ENCODE results near the gene RBMS3.
A peak's percentile ranks its signal among the peaks of the same experiment; 100 is the strongest.
"Not testable (repeated sequence)": the region's sequence is repeated elsewhere in the genome, so short reads cannot be mapped to it uniquely, and the experiment has no call there.

RBMS3 gene

DNA sequence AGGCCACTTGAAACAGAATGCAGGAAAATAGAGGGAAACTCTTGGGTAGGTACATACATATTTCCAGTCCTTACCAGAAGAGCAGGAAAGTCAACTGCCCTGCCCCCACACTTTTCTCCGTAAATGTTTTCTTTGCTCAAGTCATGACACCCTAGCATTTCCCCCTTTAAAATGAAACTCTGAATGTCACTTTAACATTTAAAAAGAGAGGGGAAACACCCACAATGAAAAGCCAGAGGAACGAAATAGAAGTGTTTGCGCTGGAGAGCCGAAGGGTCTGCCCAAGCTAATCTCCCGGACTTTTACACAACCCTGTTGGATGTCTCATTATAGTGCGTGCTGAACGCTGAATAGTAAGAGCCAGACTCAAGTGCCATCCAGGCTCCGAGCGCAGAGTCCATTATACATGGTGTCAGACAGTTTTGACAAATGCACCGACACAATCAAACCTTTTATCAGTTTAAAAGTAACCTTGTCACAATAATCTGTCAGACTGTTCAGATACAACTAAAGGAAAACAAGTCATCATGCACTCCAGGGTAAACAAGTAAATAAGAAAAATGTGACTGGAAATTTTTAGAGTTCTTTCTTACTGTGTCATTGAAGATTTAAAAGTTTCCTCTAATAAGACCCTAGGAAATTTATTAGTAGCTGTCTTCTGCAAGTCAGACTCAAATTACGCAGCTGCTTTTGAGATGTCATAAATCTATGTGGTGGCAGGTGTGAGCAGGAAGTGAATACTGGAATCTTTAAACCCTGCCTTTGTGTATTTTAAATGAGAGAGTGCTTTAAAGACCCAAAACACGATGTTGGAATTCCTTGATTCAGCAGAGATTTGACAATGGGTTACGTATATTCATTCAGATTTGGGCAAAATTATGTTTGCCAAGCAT, 159.8 kb downstream of the RBMS3 start:
- peak; percentile 50 for DNase-seq

DNA sequence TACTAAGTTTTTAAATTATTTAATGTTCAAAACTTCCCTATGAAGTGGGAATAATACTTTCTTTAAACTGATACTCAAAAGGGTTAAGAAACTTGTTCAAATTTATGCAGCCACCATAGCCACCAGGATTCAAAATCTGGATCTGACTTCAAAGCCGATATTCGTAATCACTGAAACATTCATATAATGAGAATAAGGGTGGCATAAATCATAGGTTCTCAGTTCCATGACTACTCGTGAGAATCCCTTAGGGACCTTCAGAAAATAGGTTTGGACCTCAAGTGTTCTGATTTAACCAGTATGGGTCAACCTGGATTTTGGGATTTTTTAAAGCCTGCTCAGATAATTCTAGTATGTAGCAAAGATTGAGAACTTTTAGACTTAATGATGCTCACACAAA, 160.6 kb downstream of the RBMS3 start:
- DNase-seq: no peak

DNA sequence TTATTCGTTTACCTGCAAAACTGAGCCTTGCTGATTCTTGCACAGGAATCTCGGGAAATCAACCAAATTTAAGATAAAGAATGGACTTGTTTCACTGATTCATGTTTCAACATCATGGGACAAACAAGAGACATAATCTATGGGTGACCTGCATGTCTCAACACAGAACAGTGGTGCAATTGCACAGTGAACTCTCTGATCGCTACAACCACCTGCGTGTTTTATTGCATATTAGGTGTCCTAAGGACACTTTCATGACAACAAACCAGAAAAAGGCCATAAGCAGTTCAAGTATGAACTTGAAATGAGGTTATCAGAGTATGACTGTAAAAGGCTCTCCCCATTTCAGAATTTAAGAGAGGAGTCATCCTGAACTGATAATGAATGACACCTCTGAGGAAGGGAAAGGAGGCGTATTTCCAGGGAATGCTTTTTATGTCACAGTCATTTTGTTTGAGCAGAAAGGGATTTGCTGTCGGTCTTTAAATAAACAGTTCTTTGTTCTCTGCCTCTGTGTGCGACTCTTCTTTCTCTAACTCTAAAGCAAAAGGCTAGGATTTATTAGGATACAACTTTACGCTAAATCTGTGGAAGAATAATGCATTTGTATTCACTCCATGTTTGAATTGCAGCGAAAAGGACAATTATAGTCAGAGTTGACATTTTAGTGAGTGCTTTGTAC, 167.2 kb downstream of the RBMS3 start:
- no peak for DNase-seq

DNA sequence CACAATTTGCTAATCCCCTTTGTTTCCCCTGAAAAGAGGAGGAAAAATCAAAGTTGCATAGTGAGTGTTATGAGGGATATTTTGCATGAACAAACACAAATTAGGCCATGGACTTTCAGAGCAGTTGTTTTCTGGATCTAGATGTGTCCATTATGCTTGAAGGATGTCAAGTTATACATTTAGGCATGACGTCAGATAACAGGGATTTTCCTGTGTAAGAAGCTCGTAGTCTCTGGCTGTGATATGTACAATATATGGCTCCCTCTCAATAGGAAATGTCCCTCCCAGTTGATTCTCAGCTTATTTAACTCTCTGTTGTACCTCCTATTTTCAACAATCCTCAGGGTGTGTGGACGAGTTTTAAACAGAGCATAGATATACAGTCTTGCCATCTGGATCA, 171.0 kb downstream of the RBMS3 start:
- DNase-seq: no peak

DNA sequence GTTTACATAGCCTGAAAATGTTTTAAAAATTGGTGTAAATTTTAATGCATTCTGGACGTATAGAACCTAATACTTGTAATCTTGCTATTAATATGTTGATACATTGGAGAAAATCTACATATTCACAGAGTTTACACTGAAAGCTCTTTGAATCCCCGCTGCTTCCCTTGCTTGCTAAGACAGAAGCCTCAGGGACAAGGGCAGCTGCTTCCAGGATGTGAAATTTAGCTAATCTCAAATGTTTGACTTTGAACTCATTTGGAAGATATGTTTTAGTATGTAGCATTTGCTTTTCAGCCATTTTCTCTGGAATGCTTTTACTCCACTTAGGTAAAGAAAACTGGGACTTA, 172.0 kb downstream of the RBMS3 start:
- DNase-seq: no peak

DNA sequence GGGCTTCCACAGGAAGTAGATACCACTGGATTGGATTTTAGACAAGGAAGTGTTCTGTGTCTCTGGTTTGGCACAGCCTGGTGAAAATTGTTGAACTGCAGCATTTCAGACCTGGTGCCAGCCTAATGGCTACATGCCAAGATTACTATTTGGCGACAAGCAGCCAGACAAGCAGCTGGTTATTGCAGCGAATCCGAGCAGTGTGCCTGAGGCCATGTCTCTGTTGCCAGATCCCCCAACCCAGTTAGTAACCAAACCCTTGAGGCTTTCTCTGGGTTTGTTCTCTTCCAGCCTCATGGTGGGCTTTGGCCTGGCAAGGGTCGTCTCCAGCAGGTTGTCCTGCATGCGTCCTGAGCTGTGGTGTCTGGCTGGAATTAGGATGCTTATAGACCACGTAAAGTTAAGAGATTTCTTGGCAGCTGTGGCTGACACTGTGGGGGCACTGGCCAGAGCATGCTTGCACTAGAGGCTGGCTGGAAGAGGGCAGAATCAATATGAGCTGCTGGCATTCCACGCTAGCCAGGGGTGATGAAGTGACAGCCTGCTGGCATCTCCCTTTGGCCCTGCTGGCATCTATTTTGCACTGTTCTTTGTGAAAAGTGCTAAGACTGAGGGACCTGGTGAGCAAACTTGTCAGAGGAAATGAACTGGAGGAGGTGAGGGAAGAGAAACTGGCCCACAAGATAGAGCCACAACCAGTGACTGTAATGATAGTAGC, 172.6 kb downstream of the RBMS3 start:
- peak; percentile 72 for DNase-seq

DNA sequence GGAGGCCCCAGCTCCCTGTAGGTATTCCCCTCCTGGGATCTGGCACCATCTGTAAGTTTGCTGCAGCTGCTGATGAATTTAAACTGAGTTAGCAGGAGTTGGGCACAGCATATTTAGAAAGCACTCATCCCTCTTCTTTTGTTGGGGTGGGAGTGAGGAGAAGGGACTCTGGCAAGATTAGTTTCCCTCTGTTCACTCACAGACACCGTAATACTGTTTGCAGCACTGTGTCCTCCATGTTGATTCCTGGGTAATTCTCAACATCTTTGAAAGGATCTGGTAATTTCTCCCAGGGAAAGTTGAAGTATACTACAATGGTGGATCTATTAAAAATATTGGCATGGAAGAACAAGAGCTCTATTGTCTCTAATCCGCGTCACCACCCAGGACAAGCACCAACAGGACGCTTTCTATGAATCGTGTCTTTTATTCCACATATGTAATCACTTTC, 173.3 kb downstream of the RBMS3 start:
- DNase-seq: no peak

DNA sequence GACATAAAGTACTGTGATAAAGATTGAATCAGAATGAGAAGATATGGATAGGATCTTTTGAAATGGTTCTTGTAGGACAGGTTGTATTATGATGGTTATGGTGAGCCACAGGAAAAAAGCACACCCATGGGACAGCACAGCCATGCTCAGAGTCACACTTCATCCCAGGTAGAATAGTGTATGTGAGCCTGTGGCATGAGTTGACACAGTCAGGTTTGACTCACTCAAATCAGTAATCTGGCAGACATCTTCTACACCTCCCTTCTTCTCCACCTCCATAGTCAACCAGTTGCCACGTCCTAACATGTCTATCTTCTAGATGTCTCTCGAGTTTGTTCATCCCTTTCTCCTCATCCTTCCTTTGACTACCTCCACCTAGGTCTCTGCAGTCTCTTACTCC, 176.0 kb downstream of the RBMS3 start:
- DNase-seq: no peak

DNA sequence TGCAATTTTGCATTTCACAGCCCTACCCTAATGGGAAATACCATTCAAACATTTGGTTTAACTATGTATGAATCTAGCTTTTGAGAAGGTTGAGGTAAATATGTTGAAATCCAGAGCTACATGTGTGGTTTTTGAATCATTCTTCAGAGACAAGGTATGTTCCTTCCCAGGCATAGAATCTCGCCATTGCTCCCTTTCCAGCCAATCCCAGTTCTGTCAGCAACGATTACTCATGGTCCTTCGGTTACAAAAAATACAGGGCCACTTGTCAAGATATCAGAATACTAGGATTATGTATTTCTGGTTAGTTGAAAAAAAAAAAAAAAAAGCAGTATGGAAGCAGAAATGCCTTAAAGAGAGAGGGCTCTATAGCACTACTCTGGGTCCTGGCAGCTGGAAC, 182.4 kb downstream of the RBMS3 start:
- no peak for DNase-seq

DNA sequence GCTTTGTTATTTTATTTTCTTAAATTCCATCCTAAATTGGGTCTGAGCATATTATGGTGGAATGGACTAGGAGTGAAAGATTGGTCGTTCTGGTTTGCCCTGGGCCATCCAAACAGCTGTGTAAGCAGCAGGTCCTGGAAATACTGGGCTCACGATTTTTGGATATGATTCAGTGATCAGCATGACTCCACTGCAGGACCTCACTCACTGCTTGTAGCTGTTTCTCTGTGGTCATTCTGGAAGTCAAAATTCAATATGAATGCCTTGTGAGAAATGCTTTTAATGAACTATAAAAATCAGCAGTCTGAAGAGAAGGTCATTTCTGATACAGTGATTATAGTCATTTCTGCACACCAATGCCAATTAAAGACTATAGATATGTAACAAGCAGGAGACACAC, 185.0 kb downstream of the RBMS3 start:
- no peak for DNase-seq

DNA sequence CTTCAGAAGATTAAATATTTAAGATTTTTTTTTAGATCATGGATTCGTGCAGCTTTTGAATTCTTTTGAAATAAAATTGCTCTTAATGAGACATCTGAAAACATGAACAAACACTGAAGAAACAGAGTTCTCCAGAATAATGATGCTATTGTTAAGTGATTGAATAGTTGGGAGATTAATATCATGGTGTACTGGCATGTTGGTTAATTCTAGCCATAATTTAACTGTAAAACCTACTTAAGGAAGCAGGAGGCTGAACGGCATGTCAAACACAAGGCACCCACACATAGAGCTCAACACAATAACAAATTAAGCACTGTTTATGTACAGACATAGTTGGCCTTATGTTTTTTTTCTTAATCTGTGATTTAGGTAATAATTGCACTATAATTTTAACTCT, 185.6 kb downstream of the RBMS3 start:
- no peak for DNase-seq

DNA sequence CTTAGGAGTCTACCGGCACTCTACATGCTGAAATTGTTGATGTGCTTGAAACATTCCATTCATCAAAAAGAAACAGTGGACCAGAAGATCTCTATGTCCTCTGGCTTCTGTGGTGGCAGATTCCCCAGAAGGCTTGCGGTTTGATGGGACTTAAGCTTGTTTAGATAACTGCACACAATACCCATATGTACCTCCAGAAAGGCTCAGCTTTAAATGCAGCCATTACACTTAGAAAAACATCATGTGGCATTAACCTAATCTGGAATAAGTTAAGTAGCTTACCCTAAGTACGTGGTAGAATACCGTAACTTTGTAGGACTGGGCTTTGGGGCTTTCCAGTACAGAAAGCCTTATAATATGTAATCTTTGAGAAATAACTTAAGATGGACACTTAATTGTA, 187.3 kb downstream of the RBMS3 start:
- DNase-seq: no peak

DNA sequence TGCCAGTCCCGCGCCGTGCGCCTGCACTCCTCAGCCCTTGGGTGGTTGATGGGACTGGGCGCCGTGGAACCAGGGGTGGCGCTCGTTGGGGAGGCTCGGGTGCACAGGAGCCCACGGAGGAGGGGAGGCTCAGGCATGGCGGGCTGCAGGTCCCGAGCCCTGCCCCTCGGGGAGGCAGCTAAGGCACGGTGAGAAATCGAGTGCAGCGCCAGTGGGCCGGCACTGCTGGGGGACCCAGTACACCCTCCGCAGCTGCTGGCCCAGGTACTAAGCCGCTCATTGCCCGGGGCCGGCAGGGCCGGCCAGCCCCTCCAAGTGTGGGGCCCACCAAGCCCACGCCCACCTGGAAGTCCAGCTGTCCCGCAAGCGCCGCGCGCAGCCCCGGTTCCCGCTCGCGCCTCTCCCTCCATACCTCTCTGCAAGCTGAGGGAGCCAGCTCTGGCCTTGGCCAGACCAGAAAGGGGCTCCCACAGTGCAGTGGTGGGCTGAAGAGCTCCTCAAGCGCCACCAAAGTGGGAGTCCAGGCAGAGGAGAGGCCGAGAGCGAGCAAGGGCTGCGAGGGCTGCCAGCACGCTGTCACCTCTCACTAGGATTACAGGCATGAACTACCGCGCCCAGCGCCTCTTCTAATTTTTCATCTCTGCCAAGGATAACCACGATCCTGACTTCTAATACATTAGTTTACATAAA, 192.8 kb downstream of the RBMS3 start:
- not testable (repeated sequence) for DNase-seq

DNA sequence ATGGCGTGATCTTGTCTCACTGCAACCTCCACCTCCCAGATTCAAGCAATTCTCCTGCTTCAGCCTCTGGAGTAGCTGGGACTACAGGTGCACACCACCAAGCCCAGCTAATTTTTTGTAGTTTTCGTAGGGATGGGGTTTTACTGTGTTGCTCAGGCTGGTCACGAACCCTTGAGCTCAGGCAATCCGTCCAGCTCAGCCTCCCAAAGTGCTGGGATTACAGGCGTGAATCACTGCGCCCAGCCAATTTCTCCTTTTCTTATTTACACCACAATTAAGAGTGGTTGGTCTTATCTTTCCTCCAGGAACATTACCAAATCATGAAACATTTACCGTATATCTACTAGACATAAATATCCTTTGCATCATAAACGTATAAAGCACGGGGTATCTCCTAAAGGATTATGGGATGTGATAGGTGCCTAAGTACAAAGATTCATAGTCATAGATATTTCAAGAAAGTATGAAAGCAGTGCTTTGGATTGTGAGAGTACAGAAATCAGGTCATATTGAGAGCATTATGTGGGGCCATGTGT, 194.5 kb downstream of the RBMS3 start:
- no peak for DNase-seq

DNA sequence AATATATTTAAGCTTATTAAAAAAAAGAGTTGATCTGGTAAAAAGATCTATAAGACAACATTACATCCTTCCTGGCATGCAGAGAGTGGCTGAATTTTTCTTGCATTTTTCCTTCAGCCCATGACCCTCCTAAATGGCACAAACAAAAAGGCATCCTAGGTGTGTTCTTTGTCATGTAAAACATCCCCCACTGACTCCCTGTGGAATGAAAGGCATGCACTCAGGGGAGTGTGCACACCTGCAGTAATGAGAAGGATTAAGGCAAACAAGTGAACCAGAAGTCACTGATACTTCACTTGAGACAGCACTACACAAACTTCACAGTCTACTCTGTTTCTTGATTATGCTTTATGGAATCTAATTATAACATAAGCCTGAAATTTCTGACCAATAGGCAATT, 195.0 kb downstream of the RBMS3 start:
- DNase-seq: no peak

DNA sequence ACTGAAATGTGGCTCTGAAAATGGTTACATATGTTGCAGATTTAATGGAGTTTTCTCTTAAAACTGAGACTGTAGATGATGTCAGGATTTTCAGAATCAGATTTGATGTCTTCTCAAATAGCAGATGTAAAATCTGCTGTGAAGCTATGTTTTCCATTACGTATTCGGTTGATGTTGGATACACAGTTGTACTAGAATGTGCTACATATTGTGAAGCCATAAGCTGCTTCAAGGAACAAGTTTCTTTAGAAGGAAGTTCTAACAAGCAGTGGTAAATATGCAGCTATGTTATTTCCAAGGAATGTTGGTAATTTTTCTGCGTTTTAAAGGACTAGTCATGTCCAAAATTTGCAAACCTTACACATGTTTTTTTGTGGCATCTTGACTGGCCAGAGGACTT, 197.7 kb downstream of the RBMS3 start:
- no peak for DNase-seq

DNA sequence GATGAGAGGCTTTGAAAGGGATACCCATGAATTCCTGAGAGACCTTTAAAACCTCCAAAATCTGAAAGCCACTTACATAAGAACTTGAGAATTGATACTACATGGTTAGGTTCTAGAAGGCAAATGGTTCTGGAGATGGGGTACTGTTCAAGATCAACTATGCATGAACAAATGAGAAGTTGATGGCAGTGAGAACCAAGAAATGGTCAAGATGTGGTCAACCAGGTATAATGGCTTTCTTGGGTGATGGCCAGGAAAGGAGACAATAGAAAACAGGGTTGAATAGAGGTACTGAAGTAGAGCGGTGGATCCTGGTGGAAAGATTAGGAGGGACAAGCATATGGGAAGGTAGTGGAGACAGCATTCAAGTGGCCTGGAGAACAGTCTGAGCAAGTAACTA, 200.4 kb downstream of the RBMS3 start:
- peak; percentile 42 for DNase-seq

DNA sequence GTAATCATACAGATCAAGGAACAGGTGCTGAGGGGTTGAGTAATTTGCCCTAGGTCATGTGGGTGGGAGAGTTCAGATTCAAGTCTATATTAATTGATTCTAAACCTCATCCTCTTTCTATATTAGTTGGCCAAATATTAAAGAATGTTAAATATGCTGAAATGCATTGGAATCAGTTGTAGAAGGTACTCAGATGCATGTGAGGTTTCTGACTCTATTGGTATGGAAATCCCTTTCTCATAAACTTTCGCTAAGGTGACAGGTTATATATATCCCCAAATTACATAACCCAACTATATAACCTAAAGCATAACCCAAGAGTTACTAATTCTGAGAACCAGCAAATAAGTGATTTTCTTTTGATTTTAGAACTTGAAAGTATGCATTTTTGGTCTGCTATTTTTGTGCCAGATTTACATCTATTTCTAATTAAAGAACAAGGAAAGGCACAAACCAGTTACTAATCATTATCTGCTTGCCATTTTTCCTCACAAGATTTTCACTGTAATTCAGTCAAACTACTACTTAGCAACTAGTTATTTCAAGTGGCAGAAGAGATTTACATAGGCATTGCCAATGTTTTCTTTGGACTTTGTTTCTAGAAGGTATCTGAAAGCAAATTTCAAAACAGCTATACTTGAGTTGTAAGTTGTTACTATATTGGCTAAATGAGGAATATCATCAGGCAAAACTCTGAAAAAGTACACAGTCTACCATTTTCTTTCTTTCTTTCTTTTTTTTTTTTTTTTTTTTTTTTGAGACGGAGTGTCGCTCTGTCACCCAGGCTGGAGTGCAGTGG, 201.3 kb downstream of the RBMS3 start:
- no peak for DNase-seq

DNA sequence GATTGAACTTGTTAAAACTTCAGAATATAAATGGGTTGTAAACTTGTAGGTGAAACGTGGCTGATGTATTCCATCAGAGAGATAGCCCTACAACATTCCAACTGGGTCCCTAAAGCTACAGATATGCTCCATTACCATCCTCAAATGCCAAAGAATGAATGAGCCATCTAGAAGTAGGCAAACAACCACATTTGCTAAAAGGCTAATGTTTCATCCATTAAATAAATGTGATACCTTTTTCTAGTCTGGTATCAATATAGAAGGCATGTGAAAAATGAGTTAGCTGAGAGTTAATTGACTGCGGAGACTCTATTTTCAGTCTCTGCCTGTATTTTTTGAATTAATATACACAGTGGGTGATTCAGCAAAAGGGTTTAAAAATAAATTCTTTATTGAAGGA, 203.8 kb downstream of the RBMS3 start:
- peak; percentile 34 for DNase-seq

DNA sequence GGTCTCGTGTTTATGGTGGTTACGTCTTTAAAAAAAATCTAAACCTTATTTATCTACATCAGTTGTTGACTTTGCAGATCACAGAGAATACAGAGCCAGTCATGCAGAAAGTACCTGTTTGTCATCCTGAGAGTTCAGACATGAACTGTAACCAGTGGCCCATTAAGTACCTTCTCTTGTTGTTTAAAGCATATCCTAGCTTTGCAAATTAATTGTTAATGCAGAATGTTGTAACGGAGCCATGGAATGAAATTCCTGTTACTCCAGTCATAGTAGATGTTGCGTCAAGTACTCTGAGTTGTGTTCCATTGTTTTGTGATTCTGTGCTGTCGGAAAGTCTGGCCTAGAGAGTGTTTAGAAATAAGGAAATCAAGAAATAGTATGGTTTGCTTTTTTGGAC, 205.2 kb downstream of the RBMS3 start:
- peak; percentile 64 for DNase-seq

DNA sequence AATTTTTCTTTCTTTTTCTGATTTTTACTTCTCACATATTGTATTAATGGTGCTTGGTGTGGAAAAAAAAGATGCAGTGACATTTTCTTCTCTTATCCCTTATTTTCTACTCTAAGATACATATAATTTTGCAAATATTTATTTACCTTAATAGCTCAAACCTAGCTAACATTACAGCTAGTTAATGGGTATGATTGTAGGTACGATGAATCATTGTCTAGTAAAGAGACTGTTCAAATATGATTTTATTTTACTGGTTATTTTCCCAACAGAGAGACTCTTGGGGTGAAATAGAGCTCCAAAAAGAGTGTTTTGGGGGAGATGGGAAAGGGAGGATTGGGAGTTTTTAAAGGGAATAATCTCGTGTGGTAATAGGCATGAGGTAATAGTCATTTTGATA, 206.0 kb downstream of the RBMS3 start:
- no peak for DNase-seq

DNA sequence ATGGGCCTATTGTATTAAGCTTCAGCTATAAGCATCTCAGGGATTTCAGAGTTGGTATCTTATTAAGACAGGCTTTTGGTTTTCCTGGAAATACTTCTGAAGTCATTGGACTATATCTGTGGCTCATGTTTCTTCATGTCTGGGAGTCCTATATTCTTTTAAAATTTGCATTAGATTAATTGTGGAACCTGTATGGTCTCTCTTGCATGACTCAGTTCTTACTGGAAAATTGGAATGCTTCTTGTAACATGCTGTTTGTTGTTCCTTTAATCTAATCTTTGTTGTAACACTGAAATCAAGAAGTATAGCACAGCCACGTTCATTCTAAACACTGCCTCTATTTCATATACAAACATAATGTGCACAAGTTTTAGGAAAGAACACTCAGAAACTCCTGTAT, 208.1 kb downstream of the RBMS3 start:
- no peak for DNase-seq

Measured in DMS79 (cell line).